Activated effector memory CD4-positive, alpha-beta T cell treated with anti-CD3 and anti-CD28 coated beads, Interleukin-2, amount 50 U/mL, for 16 hours (primary cell): ENCODE data around the gene BCR.
"Not testable (repeated sequence)": the region's sequence is repeated elsewhere in the genome, so short reads cannot be mapped to it uniquely, and the experiment has no call there.

Experiments
- DNase-seq: peaks from one replicate; pipeline ENCODE4 v3.0.0-alpha.2; 2020

BCR gene

DNA sequence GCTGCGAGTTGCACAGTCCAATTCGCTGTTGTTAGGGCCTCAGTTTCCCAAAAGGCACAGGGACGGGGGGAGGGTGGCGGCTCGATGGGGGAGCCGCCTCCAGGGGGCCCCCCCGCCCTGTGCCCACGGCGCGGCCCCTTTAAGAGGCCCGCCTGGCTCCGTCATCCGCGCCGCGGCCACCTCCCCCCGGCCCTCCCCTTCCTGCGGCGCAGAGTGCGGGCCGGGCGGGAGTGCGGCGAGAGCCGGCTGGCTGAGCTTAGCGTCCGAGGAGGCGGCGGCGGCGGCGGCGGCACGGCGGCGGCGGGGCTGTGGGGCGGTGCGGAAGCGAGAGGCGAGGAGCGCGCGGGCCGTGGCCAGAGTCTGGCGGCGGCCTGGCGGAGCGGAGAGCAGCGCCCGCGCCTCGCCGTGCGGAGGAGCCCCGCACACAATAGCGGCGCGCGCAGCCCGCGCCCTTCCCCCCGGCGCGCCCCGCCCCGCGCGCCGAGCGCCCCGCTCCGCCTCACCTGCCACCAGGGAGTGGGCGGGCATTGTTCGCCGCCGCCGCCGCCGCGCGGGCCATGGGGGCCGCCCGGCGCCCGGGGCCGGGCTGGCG is at the start of gene BCR:
Gene BCR, plus strand, starts transcription at position 209 of the 592 bp plus-strand sequence. CDS start 452 bp downstream, outside the sequence.
- DNase-seq, result peak; percentile 88

DNA sequence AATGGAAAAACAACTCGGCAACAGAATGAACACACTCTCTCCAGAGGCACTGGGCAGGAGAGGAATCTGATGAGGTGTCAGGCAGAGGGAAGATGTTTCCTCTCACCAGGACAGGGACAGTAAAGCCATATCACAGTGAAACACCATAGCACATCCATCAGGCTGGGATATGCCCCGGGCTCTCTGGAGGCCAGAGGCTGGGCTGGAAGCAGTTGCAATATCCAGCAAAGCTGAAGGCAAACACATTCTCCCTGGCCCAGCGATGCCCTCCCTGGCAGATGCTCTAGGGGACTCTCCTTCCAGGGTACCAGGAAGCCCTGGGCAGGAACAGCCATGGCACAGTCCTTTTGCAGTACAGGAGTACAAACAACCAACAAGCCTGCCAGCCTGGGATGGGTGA is 49.6 kb upstream of the BCR start:
- no peak for DNase-seq

DNA sequence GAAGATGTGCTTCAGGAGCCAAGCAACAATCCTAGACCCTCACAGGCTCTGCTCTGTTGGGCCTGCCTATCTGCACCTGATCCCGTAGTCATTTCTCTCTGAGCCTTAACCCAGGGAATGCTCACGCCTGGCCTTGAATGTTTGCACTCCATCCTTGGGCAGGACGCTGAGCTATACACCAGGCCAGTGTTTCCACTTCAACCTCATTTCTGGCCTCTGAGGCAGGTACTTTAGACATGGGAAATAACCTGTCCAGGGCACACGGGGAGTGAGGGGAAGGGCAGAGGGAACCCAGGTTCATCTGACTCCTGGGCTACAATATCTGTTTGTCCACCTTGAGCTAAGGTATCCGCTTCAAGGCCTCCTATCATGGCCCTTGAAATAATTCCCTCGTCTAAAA is 48.4 kb upstream of the BCR start:
- no peak for DNase-seq

DNA sequence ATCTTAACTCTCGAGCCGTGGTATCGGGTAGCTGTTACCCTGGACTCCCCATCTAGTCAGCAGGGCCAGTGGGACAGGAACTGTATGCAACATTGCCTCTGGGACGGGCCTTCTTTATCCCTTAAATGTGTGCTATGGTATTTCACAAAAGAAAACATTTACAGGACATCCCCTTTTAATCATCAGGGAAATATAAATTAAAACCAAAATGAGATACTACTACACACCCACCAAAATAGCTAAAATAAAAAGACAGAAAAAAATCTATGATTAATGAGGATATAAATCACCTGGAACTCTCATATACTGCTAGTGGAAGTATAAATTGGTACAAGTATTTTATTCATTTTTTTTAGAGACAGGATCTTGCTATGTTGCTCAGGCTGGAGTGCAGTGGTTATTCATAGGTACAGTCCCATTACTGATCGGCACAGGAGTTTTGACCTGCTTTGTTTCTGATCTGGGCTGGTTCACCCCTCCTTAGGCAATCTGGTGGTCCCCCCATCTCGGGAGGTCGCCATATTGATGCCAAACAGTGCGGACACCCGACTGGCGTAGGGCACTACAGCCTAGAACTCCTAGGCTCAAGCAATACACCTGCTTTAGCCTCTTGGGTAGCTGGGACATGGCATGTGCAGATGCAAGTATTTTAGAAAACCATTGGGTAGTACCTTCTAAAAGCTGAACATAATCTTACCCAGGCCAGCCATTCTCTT is 47.8 kb upstream of the BCR start:
- no peak for DNase-seq

DNA sequence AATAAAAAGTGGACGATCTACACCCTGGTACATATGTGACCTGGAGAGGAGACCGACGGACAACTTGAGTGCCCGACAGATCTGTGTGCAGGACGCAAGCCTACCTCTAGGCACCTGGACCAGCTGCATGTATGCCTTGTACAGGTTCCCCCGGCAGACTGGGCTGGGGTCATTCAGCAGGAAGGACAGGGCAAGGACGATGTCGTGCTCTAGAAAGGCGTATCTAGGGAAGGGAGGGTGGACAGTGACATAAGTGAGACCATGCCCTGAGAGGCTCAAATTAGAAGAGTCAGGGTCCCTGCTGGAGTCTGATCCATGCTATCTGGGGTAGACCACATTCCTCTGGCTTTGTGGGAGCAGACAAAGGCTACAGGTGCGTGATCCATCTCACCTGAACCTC is 46.4 kb upstream of the BCR start:
- DNase-seq, result no peak

DNA sequence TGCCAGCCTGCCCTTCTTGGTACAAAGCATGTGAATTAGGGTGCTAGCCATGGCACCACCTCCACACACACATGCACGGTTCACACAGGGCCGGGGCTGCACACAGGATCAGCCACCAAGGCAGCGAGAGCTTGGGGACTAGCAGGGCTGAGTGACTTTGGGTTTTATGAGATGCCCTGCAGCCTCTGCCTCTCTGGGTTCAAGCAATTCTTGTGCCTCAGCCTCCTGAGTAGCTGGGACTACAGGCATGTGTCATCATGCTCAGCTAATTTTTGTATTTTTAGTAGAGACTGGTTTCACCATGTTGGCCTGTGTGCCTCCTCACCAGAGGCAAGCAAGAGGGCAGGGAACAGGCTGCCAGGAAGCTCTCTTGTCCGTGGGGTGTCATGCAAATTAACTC is 43.3 kb upstream of the BCR start:
- DNase-seq, result not testable (repeated sequence)

DNA sequence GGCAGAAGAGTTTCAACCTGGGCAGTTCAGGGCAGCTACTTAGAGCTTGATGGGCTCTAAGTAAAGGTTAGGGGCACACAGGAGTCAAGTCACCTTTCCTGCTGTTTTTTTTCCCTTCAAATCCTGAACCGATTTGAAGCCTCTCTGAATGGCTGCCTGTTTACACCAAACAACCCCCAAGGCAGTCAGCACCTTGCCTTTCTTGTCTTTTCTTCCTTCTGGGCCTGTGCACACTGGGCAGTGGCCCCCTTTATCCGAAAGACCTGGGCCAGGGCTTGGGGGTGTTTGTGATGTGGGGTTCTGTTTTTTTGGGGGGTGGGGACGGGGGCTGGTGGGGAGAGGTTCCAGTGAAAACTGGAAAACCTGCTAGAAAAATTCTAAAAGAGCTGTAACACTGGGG is 42.8 kb upstream of the BCR start:
- DNase-seq, result no peak

DNA sequence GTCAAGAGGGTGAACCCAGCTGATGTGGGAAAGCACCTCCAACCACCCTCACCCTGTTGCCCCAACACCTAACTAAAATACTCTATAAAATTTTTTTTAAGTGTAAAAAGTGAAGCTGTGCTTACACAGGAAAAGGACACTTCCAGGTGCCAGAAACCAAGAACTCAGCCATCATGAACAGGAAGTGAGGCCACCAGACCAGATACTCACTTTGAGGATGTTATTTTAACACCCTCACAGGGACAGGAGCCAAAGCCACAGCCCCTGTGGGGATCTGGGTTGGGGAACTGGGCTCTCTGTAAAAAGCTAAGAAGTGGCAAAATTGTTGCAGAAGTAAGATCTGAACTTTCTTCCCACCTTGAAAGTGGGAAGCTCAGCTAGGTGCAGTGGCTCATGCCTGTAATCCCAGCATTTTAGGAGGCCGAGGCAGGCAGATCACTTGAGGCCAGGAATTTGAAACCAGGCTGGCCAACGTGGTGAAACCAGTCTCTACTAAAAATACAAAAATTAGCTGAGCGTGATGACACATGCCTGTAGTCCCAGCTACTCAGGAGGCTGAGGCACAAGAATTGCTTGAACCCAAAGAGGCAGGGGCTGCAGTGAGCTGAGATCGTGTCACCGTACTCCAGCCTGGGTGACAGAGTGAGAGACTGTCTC is 42.3 kb upstream of the BCR start:
- DNase-seq, result peak; percentile 64

DNA sequence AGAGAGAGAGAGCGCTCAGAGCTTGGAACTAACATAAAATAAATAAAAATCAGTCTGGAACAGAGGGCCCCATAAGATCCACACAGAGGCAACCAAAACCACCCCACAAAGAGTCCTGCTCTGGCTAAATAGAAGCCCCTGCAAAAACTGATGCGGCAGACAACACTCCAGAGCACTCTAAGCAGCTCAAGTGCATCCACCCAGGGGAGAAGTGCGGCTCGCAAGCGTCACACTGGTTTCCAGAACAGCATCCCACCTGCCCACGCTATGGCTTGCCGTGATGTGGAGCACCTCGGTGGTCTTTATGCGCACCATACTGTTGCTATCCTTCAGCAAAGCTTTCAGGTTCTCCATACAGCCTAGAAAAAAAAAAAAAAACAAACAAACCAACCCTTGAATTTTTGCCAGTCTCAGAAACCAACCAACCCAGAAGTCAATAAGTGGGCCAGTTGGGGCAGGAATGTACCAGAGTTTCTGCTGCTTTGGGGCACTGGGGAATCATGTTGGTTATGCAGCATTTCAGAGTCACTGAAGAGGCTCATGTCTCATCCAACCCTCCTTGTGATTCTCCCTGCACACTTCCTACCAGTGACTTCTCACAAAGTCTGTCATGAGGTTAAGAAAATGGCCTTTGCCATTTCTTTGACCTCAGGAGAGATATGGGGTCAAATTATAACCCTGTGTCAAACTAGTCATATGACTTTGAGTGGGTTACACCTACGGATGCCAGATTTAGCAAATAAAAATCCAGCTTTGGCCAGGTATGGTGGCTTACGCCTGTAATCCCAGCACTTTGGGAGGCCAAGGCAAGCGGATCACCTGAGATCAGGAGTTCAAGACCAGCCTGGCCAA is 41.5 kb upstream of the BCR start:
- no peak for DNase-seq

DNA sequence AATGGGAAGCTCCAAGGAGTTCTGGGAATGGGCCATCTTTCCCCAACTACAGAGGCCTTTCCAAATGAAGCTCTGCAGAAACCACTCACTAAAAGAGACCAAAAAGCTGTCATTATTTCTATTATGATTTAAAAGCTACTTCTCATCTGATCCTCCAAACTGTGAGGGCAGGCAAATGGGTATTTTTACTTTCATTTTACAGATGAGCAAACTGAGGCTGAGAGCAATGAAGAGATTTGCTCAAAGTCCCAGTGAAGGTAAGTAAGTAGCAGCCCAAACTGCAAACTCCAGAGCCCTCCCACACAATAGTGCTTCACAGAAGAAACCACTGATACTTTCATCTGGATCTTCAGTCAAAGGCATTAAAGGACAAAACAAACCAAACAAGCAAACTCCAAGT is 39.9 kb upstream of the BCR start:
- DNase-seq, result no peak

DNA sequence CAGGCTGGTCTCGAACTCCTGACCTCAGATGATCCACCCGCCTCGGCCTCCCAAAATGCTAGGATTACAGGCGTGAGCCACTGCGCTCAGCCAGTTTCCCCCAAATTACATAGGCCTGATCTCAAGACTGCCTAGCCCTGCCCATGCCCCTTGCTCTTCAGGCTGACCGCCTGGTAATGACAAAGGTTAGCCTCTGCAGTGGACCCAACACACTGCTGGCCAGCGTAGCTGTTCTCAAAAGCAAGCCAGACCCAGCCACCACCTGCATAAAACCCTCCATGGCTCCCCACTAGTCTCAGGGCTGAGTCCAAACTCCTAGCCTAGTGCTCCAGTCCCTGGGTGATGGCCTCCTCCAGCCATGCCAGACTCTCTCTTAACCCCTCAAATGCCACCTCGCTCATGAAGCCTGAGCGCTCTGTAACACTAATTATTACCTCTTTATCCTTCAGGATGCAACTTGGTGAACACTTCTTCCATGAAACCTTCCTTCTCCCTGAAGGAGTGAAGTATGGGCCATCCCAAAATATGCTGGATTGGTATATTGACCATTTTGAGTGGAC is 37.7 kb upstream of the BCR start:
- DNase-seq, result no peak

DNA sequence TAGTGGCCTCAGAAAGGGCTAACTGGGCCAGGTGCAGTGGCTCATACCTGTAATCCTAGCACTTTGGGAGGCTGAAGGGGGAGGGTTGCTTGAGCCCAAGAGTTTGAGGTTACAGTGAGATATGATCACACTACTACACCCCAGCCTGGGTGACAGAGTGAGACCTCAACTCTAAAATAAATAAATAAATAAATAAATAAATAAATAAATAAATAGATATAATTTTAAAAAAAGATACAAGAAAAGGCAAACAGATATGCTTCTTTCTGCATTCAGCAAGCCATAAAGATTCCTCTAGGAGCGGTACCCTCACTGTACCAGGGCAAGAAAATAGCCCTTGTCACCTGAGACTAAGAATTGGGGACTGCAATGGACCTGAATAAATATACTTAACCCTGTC is 37.2 kb upstream of the BCR start:
- DNase-seq, result no peak

DNA sequence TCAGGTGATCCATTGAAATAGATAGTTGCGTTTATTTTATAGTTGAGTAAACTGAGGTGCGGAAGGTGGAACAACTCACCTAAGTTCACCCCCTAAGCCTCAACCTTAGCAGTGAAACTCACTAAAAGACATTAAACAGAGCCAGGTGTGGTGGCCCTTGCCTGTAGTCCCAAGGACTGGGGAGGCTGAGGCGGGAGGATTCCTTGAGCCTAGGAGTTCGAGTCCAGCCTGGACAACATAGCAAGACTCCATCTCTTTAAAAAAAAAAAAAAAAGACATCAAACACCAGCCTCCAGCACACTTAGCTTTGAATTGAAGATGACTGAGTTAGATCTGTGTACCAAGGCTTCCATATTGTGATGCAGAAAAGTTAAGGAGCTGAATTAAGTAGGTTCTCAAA is 35.9 kb upstream of the BCR start:
- DNase-seq, result no peak

DNA sequence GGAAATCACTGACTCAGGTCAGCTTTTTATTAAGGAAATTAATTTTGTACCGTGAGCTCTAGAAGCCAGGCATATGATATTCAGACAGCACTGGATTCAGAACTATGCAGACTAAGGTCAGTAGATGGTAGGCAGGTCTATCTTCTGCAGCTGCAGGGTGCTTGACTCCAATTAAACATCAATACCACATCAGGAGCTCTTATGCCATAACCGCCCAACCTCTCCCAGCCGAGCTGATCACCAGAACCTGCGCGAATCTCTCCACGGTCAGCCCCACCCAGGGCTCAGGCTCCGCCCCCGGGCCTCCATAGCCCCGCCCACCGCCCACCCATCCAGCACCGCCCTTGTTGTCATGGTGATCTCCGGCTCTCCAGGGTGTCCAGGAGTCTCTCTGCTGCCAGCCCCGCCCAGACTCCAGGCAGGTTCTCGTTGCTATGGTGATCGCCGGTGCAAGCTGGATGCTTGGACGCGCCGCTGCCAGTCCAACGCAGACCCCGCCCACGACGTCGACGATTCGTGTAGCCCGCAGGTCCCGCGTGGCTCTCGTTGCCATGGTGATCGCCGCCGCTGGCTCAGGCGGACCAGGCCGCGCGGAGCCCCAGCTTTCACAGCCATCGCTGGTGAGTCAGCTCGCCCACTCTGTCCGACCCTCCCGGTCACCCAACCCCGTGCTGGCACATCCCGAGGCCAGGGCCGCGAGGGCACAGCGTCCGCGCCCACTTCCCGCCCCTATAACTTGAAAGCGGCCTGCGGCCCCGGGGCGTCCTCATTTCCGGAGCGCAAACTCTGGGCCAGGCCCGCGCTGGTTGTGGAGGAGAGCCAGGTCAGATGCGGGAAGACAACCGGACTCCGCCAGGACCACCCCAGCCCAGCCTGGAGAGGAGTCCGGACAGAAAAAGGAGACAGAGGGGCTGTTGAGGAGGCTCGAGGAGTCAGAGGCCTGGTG is 35.1 kb upstream of the BCR start, which contains the start of gene RAB36:
Gene RAB36, plus strand, starts transcription at position 546 of the 946 bp plus-strand sequence. CDS start 1,140 bp downstream, outside the sequence.
- peak; percentile 95 for DNase-seq

DNA sequence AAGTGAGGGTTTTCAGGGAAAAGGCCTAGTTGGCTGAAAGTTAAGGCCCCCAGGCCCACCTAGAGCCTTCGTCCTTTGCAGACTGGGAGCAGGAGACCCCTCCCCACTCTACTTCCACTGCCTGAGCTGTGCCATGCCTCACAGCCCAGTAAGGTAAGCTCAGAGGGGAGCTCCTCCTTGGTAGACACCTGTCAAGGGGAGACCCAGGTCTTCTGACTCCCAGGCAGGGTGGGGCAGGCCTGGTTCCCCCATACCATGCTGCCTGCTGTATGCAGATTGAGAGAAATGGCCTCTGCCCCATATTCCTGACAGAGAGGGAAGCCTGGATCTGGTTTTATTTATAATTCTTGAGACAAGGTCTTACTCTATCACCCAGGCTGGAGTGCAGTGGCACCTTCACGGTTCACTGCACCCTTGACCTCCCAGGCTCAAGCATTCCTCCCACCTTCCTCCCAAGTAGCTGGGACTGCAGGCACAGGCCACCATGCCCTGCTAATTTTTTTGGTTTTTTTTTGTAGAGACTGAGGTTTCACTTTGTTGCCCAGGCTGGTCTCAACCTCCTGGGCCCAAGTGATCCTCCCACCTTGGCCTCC is 34.3 kb upstream of the BCR start:
- DNase-seq, result no peak

DNA sequence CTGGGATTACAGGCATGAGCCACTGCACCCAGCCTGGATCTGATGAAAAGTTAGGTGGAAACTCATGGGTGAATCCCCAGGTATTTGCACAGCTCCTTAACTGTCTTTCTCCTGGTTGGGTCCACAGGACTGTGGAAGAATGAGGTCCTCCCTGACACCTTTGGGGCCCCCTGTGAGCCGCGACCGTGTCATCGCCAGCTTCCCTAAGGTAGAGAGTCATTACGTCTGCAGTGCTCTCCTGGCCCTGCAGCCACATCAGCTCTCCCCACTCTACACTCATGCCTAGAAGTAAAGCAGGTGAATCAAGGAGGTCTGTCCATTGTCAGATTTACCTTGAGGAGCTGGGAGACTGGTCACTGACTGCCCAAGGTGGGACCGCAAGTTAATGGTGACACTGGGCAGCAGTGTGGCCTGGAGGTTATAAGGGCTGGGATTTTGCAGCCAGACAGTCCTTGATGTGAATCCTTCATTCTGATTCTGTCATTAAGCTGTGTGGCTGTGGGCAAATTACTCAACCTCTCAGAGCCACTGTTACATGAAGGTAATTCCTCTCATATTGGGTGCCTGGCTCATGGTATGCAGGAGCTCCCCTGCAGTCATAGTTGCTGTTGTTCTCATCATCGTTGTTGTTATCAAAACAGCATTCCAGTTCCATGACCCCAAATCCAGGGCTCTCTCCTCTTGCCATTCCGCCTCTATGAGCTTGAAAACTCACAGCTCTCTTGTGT is 33.7 kb upstream of the BCR start:
- no peak for DNase-seq

DNA sequence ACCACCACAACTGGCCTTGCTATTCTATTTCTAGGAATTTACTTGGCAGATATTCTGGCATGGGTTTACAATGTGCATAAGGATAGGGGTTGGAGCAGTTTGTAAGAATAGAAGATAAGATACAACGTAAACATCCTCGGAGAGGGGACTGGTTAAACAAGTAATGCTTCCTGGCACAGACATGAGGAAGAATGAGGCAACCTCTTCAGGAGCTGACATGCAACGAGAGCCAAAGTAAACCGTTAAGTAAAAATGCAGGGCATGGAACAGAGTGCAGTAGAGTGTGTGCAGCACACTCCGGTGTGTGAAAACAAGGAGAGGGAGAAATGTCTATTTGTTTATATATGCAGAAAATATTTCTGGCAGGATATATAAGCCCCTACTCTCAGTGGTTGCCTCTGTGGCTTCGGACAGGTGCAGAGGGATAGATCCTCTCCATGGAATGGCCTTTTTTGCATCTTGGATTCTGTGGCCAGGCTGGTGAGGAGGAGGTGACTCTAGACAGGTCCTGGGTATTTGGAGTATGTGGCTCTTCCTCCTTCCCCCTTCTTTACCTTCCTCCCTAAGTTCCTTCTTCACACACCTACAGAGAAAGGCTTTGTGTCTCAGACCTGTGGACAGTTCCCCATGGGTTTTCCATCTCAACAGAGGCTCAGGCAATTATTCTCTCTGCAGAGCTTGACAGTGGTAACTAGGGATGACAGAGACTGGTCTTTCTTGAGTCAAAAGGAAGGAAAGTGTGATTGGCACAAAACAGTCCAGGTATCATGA is 32.5 kb upstream of the BCR start:
- no peak for DNase-seq

DNA sequence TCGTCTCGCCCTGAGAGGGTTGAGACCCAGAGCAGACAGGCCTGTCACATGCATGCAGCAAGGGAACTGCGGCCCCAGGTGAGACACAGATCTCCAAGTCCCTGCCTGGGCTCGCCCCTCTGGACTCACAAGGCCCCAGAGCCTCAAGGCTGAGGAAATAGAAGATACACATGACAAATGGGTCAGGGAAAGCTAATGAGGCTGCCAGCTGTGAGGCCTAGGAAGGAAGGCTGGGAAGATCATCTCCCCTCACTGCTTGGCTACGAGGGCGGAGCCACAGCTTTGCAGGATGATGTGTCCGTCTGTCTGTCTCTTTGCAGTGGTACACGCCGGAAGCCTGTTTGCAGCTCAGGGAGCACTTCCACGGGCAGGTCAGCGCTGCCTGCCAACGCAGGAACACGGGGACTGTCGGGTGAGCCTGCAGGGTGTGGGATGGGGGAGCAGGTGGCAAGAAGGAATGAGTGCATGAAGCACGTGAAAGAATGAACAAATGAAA is 30.5 kb upstream of the BCR start:
- DNase-seq, result no peak

DNA sequence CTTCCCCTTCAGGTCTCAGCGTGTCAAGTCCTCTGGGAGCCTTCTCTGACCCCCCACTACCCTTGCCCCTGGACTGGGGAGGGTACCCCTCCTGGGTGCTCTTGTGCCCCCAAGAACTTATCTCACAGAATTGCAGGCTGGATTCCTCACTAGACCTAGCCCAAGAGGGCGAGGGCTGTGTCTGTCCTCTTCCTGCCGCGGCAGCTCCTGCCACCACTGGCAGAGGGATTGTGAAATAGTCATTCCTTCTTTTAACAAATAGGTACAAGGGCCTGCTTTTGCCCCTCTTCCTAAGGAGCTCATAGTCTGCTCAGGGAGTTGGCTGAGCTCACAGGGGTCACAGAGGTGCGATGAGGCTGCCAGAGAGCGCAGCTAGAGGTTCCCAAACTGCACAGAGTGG is 29.5 kb upstream of the BCR start:
- DNase-seq, result no peak

DNA sequence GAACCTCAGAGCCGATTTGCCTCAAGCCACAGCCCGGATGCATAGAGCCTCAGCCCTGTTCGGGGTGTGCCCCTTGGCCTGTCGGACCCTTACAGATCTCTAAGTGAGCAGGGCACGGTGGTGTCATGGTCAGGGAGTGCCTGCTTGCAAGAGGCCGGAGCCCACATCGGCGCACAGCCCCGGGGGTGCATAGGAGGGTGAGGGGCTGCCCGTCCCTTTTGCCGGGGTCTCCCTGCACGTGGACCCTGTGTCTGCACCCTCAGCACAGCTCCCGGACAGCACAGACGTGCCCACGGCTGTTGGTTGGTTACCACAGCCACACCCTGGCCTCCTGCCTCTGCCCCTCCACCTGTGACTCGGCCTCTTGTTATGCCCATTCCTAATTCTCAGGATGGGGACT is 28.5 kb upstream of the BCR start:
- no peak for DNase-seq
